Forelimb muscle (tissue), 1 donor: ENCODE data around the gene SLC30A1. TPM values are rescaled to one million over a fixed set of nuclear protein-coding genes. Genes with fewer than 3 reads are reported as not detected.
"Not testable (repeated sequence)": the region's sequence is repeated elsewhere in the genome, so short reads cannot be mapped to it uniquely, and the experiment has no call there.

Experiments used
- DNase-seq: peaks from one replicate; pipeline ENCODE4 v3.0.0-alpha.2; 2013; ENCODE audit warnings: low read depth
- polyA plus RNA-seq: library from polyadenylated mRNA; unstranded; fragments of 120-200 nt; gene quantifications from one replicate; pipeline ENCODE4 v1.2.1, GENCODE V29; 2013; ENCODE audit not compliant: insufficient read length

The SLC30A1 gene
- 8.6 TPM for polyA plus RNA-seq

GRCh38 chr1:211578640-211579439 is at the start of gene SLC30A1:
TSS of gene SLC30A1 (minus strand) at chr1:211579161. CDS start at chr1:211578612, 549 bp downstream.
- peak; percentile 84 for DNase-seq

DNA sequence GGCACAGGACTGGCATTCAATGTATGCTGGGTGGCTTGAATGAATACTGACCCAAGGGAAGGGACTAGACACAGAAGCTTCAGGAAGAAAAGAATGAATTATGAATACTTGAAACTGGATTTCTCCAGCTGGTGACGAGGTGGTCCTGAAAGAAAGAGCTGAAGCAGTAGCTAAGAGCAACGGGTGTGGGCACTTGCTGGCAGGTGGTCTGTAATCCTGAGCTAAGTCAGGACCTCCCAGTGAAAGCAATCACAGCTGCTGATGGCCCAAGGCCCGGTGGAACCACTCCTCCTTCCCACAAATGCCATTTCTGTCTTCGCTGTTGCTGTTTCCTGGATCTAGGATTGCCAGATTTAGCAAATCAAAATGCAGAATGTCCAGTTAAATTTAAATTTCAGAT is 49.5 kb upstream of the SLC30A1 start:
- DNase-seq: no peak

DNA sequence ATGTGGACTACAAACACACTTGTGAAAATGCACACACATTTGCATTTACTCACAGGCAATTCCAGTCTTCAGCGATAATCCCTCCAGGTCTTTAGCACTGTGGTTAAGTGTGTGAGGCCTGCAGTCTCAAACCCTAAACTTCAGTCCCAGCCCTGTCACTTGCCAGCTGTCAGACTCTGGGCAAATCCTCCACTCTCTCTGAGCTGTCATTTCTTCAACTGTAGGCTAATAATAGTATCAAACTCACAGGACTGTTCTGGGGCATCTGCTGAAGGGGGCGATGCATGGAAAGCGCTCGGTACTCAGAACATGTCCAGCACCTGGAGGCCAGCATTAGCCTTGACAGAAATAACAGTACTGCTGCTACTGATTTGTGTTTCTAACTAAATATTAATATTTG is 48.3 kb upstream of the SLC30A1 start:
- DNase-seq: no peak

DNA sequence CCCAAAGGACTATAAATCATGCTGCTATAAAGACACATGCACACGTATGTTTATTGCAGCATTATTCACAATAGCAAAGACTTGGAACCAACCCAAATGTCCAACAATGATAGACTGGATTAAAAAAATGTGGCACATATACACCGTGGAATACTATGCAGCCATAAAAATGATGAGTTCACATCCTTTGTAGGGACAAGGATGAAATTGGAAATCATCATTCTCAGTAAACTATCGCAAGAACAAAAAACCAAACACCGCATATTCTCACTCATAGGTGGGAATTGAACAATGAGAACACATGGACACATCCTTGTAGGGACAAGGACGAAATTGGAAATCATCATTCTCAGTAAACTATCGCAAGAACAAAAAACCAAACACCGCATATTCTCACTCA is 46.9 kb upstream of the SLC30A1 start:
- not testable (repeated sequence) for DNase-seq

GRCh38 chr1:211625040-211625439 is 46.1 kb upstream of the SLC30A1 start:
- DNase-seq: no peak

GRCh38 chr1:211623515-211623914 is 44.6 kb upstream of the SLC30A1 start:
- no peak for DNase-seq

- no peak for DNase-seq
Measured at GRCh38 chr1:211621447-211622198, 42.7 kb upstream of the SLC30A1 start.

- no peak for DNase-seq
Measured at GRCh38 chr1:211620097-211620496, 41.1 kb upstream of the SLC30A1 start.

DNA sequence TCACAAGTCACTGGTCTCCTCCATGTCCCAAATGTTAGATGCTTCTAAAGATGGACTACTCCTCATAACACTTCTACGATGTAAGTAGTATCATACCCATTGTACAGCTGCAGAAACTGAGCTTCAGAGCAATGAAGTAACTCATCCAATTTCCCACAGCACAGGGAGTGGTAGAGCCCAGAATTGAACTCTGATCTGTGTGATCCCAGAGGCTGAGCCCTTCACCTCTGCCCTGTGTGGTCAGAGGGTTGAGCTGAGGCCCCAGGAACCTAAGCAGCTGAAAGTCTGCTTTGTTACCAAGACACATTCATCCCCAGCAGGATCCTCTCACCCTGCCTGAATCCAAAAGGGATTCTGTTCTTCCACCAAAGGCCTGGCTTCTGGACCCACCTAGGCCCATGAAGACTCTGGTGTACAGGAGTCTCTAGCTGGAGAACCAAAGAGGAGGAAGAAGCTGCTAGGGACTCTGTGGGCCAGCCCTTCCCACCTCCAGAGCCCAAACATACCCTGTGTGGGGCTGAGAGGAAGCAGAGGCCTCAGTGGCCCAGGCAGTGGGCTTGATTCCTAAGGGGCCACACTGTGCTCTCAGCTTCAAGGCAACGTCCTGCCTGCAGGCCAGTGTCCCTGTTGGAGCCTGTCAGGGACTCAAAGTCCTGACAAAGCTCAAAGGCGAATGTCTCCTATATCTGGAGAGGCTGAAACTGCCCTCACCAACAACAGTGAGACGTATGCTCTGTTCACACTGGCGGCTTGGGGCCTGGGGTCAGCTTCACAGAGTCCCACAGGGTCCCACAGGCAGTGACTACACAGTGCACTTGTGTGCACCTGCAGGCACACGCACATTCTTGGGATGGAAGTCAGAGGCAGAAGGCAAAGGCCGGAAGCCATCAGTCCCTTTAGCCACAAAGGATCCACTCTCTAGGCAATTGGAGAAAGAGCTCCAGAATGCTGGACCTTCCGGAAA is 40.4 kb upstream of the SLC30A1 start:
- DNase-seq: no peak

- DNase-seq: no peak
Measured at GRCh38 chr1:211616965-211617297, 38.0 kb upstream of the SLC30A1 start.

GRCh38 chr1:211616231-211616964 is 37.4 kb upstream of the SLC30A1 start:
- DNase-seq: no peak

DNA sequence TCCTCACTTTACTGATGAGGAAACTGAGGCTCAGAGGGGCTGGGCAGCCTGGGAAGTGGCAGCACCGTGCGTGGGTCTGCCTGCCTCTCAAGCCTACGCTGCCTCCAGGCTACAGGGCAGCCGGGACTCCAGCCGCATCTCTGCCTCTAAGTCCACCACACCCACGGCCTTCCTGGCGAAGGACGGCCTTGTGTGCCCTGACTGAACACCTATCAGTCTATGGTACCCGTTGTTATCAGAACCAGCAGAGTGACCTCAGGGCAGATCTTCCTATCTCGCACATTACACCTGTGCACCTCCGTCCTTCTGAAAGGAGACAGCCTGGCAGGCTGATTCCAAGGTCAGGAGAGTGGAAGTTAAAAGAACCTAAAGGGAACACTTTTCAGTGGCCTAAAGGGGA is 35.7 kb upstream of the SLC30A1 start:
- DNase-seq: no peak

- no peak for DNase-seq
Measured at GRCh38 chr1:211613951-211614350, 35.0 kb upstream of the SLC30A1 start.

DNA sequence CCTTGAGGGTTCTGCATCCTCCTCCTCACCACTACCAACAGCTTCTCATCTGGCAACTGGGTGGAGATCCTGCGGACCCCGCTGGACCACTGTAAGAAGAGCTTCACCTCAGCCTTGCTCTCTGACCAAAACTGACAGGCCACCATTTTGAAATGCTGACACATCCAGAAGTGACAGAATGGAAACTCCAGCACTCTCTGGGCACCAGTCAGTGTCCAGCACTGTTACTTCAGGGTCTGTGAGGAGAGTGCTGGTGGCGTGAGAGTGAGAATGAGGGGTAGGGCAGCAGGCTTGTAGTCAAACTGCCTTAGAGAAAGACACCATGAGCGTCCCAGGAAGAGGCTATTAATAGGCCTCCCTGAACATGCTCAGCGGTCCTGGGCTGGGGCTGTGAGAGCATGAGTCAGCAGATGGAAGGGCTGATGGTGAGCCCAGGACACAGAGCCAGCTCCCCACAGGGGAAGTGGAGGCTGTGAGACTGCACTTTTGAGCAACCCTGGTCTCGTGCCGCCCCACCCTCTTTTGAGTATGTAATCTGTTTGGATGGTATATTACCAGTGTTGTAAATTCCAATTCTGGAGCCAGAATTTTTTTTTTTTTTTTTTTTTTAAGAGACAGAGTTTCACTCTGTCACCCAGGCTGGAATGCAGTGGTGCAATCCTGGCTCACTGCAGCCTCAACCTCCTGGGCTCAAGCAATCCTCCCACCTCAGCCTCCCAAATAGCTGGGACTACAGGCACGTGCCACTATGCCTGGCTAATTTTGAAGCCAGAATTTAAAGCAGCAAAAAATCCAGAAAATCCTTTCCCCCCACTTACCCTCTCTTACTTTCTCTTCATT is 34.4 kb upstream of the SLC30A1 start:
- DNase-seq: no peak

DNA sequence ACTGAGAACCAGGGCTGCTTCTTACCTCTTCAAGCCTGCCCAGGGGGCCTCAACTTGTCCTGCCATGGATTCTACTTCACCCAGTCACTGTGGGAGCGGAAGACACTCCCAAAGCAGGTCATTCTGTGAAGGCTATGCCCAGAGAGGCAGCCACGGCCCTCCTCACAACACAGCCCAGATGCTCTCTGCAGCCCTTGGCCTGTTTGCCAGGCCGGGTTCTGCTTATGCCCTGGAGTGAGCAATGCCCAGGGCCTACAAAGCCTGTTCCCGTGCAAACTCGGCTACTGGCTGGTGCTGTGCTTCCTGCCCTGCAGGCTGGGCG is 33.8 kb upstream of the SLC30A1 start:
- DNase-seq: no peak

DNA sequence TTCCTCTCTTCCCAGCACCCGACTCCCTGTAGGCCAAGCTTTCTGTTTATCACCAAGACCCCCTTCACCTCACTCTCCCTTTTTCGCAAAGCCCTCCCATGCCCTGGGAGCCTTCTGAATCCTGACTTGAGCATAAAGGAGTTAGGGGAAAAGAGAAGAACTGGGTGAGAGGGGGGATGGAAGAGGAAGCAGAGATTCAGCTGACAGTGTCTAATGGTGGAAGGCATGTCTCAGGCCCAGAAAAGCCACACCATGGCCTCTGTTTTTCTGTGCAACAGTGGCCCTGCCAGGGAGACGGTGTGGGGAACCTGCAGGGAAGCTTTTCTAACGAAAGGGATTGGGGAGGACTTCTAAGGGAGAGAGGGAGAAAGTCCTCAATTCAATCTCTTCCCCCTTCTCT is 32.9 kb upstream of the SLC30A1 start:
- no peak for DNase-seq

DNA sequence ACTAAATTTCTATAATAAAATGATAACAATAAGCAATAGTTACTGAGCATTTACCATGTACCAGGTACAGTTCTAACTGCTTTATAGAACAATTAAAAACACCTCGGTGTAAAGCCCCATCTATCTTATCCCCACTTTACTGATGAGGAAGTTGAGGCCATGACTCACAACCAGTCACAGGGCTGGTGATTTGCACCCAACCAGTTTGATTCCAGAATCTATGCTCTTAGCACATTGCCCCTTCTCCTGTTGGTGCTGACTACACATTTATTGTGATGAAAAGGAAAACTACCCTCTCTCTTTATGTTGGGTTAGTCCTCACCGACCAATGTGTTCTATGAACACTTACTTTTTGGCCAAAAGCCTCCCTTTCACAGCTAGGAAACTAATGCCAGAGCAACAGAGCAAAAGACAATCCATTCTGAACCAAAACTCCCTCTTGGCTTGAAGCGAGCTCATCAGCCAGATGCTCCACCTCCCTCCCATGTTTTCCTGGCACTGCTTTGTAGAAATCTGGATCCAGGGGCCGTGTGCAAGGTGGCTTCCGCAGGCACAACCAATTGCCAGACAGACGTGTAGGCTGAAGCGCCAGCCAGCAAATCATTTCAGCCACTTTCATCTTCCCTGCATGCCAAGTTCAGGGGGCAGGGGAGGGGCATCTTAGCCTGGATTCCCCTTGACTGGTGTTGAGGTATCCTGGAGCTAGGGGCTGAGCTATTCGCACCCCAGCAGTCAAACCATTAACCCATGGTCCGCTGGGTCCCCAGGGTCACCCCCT is 32.0 kb upstream of the SLC30A1 start:
- DNase-seq: no peak

DNA sequence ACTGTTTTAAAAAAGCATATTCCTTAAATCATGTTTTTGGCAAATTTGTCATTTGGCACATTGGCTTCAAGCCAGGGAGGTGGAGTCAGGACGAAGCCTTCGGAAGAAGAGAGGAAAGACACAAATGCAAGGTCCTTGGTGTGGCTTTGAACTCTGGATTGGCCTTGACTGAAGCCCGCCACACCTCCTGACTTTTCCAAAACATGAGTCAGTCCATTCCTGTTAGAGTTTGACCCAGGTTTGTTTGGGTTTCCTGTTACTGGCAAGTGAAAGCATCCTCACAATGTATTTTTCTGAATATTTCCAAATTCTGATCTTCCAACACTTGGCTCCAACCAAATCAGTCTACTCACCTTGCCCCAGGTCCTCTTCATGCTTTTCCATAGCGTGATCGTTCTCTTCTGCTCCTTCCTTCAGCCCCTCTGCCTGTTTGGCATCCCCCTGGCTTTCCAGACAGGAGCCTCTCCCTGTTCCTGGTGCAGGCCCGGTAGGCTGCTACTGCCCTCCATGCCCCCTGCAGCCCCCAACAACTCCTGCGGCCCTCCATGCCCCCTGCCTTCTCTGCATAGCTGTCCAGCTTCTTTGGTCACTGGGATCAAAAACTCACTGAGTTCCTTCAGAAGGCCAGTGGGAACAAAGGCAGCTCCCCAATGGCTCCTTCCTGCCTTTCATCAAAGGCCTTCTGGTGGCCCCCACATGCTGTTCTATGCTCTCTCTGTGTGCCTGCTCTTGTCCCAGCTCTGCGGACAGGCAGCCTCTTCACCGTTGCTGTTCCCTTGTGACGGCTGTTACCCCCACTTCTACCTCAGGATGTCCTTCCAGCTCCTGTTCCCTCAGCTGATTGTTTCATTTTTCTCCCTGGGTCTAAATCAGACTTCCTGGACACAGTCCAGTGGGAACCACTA is 30.4 kb upstream of the SLC30A1 start:
- no peak for DNase-seq
